SU-DHL-6 (cell line): ENCODE measurements around the gene GNAS.

ENCODE experiments used
- CTCF ChIP-seq: fragments of 200-600 bp; sonication (generic); IDR thresholded peaks from one replicate; pipeline ENCODE4 v1.5.1; 2017; ENCODE audit warnings: antibody characterized with exemption, mild to moderate bottlenecking, low read length, moderate library complexity; ENCODE audit not compliant: insufficient read depth, poor library complexity, severe bottlenecking
- EZH2phosphoT487 ChIP-seq: fragments of 200-600 bp; sonication (generic), shearing (Covaris generic); conservative IDR thresholded peaks from 2 replicates; pipeline ENCODE4 v1.6.1; 2018; ENCODE audit warnings: mild to moderate bottlenecking, antibody characterized with exemption, low read length, moderate library complexity, mixed read lengths

GRCh38 chr20:58836616-58837204 is 15.8 kb upstream of the GNAS start:
- no peak for TF ChIP-seq CTCF
- TF ChIP-seq EZH2phosphoT487 = no peak
